Endothelial cell (in vitro differentiated cells): Measurements from ENCODE around the gene PCID2. TPM values are rescaled to one million over a fixed set of nuclear protein-coding genes. Genes with fewer than 3 reads are reported as not detected.
A peak's percentile ranks its signal among the peaks of the same experiment; 100 is the strongest.

Source experiments
- DNase-seq: peaks from one replicate; pipeline ENCODE4 v3.0.0; 2021; ENCODE audit warnings: low spot score
- H3K27ac Mint-ChIP-seq: one replicate; pipeline ENCODE4 v1.8.0; 2021; ENCODE audit warnings: mixed read lengths, inconsistent platforms; ENCODE audit not compliant: unreplicated experiment
- H3K27me3 Mint-ChIP-seq: one replicate; pipeline ENCODE4 v1.8.0; 2021; ENCODE audit warnings: mild to moderate bottlenecking, moderate library complexity, mixed read lengths, inconsistent platforms; ENCODE audit not compliant: unreplicated experiment
- H3K36me3 Mint-ChIP-seq: one replicate; pipeline ENCODE4 v1.8.0; 2021; ENCODE audit warnings: mild to moderate bottlenecking, low read depth, mixed read lengths, inconsistent platforms; ENCODE audit not compliant: unreplicated experiment
- H3K4me1 Mint-ChIP-seq: one replicate; pipeline ENCODE4 v1.8.0; 2021; ENCODE audit warnings: mild to moderate bottlenecking, mixed read lengths, inconsistent platforms; ENCODE audit not compliant: unreplicated experiment
- H3K4me3 Mint-ChIP-seq: one replicate; pipeline ENCODE4 v1.8.0; 2021; ENCODE audit warnings: mild to moderate bottlenecking, mixed read lengths, inconsistent platforms; ENCODE audit not compliant: unreplicated experiment
- H3K9me3 Mint-ChIP-seq: one replicate; pipeline ENCODE4 v1.8.0; 2021; ENCODE audit warnings: mixed read lengths, inconsistent platforms; ENCODE audit not compliant: unreplicated experiment
- total RNA-seq: library from RNA; stranded (reverse); fragmentation: NEBNext Ultra II Directional; extraction: Animal tissue kit (Norgen Biotek cat#: 25700); gene quantifications from one replicate; pipeline ENCODE4 v1.2.1, GENCODE V29; 2021; ENCODE audit not compliant: unreplicated experiment
- TF ChIP-seq, protein P1 (sequence below): fragments of 200-600 bp; sonication (generic); IDR thresholded peaks from one replicate; pipeline ENCODE4 v1.5.0; 2021; ENCODE audit warnings: antibody characterized with exemption; ENCODE audit not compliant: unreplicated experiment

PCID2 gene
- total RNA-seq, 1 donor from 2014 or later = 44.3 TPM

- Mint-ChIP-seq H3K27me3 (peaks cover 3% of the 10 kb centered on the region), H3K4me3 (no peak overlapping the region), H3K36me3 (peaks cover 42% of the 10 kb centered on the region), H3K4me1 (peaks cover 9% of the 10 kb centered on the region), H3K27ac (peak overlapping the region; percentile 48), H3K9me3 (no peaks in the 10 kb centered on the region)
- TF ChIP-seq, protein P1, sequence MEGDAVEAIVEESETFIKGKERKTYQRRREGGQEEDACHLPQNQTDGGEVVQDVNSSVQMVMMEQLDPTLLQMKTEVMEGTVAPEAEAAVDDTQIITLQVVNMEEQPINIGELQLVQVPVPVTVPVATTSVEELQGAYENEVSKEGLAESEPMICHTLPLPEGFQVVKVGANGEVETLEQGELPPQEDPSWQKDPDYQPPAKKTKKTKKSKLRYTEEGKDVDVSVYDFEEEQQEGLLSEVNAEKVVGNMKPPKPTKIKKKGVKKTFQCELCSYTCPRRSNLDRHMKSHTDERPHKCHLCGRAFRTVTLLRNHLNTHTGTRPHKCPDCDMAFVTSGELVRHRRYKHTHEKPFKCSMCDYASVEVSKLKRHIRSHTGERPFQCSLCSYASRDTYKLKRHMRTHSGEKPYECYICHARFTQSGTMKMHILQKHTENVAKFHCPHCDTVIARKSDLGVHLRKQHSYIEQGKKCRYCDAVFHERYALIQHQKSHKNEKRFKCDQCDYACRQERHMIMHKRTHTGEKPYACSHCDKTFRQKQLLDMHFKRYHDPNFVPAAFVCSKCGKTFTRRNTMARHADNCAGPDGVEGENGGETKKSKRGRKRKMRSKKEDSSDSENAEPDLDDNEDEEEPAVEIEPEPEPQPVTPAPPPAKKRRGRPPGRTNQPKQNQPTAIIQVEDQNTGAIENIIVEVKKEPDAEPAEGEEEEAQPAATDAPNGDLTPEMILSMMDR = no peak
- no peak for DNase-seq
Observed at GRCh38 chr13:113179374-113180230, 28.9 kb downstream of the PCID2 start.

DNA sequence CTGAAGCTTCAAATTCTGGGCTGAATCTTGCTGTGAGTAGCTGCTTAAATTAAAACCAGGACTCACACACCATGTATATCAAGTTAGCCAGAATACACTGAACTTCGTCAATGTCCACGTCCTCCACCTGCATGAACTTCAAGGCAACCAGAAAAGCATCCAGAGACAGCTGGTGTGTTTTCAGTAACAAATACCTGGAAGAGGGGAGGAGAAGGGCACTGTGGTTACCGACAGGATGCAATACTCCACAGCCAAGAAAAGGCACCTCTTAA is 29.6 kb downstream of the PCID2 start:
- DNase-seq = no peak
- Mint-ChIP-seq H3K27me3 (peaks cover 3% of the 10 kb centered on the region), H3K4me1 (peaks cover 9% of the 10 kb centered on the region), H3K4me3 (no peak overlapping the region), H3K36me3 (peaks cover 46% of the 10 kb centered on the region), H3K9me3 (no peaks in the 10 kb centered on the region), H3K27ac (no peak overlapping the region)
- TF ChIP-seq, protein P1 = no peak

GRCh38 chr13:113178070-113178895 is 30.2 kb downstream of the PCID2 start:
- Mint-ChIP-seq H3K4me1 (peaks cover 9% of the 10 kb centered on the region), H3K27me3 (peaks cover 3% of the 10 kb centered on the region), H3K9me3 (no peaks in the 10 kb centered on the region), H3K27ac (no peak overlapping the region), H3K4me3 (no peak overlapping the region), H3K36me3 (peaks cover 45% of the 10 kb centered on the region)
- DNase-seq = no peak
- TF ChIP-seq, protein P1 = no peak

GRCh38 chr13:113176822-113177221 is 31.6 kb downstream of the PCID2 start:
- DNase-seq = no peak
- H3K27me3 Mint-ChIP-seq = peaks cover 7% of the 10 kb centered on the region
- H3K27ac Mint-ChIP-seq = no peak overlapping the region
- peaks cover 51% of the 10 kb centered on the region for H3K36me3 Mint-ChIP-seq
- H3K9me3 Mint-ChIP-seq = no peaks in the 10 kb centered on the region
- H3K4me3 Mint-ChIP-seq = no peak overlapping the region
- H3K4me1 Mint-ChIP-seq = peaks cover 9% of the 10 kb centered on the region
- TF ChIP-seq, protein P1 = no peak

- Mint-ChIP-seq H3K27ac (peak overlapping the region; percentile 22), H3K36me3 (peaks cover 52% of the 10 kb centered on the region), H3K27me3 (peaks cover 8% of the 10 kb centered on the region), H3K4me3 (peak overlapping the region; percentile 64), H3K4me1 (peaks cover 14% of the 10 kb centered on the region), H3K9me3 (no peaks in the 10 kb centered on the region)
- TF ChIP-seq, protein P1 = no peak
- no peak for DNase-seq
Observed at GRCh38 chr13:113176280-113176679, 32.2 kb downstream of the PCID2 start.
